Hematopoietic multipotent progenitor cell treated with erythropoietin and hydrocortisone succinate and interleukin-3 and kit ligand, for 8 days (in vitro differentiated cells): ENCODE data around the gene PNKD.
"Not testable (repeated sequence)": the region's sequence is repeated elsewhere in the genome, so short reads cannot be mapped to it uniquely, and the experiment has no call there.

Experiments used
- DNase-seq: peaks from one replicate; pipeline ENCODE4 v3.0.0-alpha.2; 2015

Gene PNKD

DNA sequence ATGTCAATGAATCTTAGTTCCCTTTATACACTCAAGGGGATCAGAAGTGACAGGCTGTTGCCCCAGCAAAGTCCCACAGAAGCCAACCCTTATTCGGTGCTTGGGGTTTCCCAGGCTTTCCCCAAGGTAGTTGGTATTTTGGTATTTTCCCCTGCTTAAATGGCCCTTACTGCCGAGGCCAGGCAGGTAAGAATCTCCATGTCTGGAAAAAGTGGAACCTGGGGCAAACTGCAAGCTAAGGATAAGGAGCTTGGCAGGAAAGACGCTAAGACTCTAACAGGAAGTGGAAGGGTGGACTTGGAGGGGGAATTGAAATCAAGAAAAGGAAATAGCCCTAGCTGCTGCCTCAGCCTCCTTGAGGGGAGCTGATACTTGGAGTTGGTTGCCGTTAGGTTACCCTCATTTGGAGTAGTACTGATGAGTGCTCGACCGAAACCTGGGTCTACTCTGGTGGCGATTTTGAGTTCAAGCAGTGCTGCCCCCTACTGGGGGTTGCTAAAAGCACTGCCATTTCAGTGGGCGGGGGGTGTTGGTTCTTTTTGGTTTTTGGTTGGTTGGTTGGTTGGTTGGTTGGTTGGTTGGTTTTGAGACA, 12.8 kb upstream of the PNKD start:
- DNase-seq: peak; percentile 64

DNA sequence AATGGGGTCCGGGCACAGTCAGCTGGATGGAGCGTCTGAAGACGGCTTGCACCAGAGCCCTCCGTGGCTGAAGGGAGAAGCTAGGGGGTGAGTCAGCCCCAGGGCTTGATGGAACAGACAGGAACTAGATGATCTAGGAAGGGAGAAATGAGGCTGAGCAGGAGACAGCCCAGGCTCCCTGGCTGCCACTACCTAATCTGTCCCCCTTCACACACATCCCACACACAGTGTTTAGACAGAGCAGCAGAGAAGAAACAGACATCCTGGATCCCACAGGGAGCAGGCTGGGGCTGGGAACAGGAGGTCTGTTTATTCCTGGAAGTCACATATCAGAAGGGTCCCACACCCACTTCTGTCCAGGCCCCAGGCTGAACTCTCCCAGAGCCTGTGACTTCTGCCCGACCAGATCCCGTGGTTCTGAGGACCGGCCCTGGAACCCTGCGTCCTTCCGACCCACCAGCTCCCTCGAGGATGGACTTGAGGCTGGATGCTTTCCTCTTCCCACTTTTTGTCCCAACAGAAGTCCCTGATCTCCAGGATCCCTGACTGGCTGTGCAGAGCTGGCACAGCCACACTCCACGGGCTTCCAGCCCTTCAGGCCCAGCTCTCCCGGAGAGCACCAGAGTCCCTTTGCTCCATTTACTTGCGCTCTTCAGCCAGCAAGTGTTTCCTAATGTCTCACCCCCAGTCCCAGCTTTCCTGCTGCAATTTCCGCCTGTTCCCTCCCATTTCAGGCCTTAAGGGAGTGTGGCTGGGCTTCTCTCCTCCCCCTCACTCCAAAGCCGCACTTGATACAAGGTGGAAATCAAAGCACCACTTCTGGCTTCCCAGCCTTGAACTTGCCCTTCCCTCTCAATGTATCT, 11.0 kb upstream of the PNKD start:
- no peak for DNase-seq

- no peak for DNase-seq
These were observed 10.2 kb upstream of the PNKD start for GRCh38 chr2:218260166-218260565.

DNA sequence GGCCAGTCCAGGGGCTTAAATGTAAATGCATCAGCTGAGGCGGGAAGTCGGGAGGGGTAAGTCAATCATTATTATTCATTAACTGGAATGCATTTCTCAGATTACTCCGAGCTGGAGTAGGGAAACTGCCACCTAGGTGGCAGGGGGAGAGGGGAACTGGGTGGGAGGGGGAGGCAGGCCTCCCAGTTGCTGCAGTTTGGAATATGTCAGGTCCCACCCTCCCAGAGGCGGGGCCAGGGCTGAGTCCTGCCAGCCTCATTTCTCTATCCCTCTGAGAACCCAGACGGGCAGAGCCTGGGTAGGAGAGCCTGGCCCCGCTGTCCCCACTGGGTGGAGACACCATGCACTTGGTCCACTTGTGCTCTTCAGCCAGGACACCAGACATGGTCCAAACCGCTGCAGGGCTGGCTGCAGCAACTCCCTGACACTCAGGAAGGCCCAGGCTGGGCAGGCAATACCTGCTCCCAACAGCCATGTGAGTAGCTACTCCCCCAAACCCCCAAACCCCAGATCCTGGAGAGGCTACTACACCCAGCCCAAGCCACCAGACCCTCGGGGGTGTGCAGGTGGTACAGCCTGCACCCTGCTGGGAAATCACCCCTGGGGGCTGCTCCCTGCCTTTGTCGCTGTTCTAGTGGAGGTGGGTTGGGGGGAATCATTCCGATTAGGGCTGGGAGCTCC, 9.4 kb upstream of the PNKD start, which contains the start of gene GPBAR1:
Gene GPBAR1, plus strand, starts transcription at position 274 of the 681 bp plus-strand sequence. CDS start 1,710 bp downstream, outside the sequence.
- DNase-seq: no peak

DNA sequence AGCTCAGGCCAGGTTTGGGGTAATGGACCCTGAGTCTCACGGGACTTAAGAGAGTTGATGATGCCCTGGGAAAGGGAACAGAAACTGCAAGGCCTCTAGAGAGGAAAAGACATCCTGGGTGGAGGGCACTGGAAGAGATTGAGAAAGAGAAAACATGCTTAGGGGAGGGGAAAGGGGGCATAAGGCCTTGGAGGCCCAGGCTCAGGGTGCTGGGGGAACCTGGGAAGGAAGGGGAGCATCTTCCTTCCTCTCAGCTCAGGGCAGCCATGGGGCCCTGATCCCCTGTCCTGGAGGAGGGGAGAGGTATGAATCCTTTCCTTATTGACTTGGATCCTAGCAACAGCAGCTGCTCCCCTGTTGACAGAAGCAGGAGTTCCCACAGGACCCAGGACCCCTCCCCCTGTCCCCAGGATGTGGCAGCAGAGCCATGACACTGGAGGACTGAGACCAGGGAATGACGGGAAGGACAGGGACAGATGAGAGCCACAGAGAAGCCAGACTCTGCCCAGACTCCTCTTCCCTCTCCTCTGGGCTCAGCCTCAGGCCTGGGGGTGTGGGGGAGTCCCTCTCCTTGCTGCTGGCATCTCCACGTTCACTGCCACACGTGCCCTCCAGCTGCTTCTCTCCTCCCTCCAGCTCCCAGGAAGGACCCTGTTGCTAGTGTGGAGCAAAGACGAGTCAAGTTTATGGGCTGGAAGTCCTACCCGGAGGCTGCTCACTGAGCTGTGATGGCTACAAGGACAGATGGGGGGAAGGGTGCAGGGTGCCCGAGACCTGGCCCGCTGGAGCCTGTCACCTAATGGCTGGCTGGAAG, 8.7 kb upstream of the PNKD start:
- no peak for DNase-seq

- DNase-seq: no peak
These were observed 8.1 kb upstream of the PNKD start for GRCh38 chr2:218262237-218262600.

GRCh38 chr2:218262631-218263586, 7.4 kb upstream of the PNKD start:
- DNase-seq: no peak

DNA sequence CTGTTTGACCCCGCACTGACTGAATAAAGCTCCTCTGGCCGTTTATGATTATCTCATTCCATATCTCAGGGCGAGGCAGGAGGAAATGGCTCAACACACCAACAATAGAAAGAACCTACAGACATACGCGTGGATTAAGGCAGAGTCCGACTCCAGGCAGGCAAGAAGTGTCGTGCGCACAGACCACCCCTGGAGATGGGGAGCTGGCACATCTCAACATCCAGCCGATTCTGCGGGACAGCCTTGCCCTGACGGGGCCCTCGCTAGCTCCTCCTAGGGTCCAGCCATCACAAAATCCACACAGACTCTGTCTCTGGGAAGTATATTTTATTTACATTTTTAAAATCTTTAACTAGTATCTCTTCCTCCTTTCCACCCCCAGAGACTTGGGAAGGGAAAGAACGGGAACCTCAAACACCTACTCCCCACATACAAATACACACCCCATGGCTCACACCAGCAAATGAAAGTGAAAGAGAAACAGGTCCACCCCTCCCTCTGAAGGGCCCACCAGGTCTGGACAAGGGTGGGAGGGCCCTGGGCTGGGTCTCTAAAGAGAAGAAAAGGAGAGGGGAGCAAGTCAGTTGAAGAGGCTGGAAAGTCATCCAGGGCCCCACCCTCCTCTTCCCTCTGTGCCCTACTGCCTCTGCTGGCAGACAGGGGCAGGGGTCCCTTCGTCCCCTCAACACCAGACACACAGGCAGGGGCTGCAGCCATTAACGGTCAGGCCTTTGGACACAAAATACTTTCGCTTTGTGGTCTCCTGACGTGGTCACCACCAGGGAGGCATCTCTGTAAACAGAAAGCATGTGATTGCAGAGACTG, 6.3 kb upstream of the PNKD start:
- no peak for DNase-seq

DNA sequence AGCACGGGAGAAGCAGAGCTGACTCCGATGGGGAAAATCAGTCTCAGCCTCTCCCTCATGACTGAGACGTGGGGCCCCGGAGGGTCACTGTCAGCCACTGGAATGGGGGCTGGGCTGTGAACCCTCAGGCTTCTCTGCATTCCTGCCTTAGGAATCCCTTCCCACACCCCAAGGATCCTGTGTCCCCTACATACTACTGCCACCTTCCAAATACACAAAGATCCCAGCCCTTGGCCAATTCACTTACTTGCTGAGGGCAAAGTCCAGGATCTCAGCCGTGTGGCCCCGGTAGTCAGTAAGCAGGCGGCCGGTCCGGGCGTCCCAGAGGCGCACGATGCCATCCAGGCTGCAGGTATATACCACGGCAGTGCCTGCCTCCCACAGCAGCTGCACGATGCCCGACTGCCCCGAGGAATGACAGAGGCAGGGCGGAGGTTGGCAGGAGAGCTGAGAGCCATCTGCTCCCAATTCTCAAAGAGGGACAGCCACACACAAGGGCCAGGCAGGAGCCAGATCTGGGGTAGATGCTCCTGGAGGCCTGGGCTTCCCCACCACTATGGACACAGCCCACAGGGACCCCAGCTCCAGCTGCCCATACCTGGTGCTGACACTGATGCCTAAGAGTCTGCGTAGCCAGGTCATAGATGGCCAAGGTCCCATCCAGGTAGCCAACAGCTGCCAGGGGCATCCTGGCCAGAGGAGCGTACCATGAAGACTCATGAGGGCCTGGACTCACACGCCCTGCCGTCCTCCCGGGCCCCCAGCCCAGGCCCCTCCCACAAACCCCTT, 5.4 kb upstream of the PNKD start:
- DNase-seq: no peak

DNA sequence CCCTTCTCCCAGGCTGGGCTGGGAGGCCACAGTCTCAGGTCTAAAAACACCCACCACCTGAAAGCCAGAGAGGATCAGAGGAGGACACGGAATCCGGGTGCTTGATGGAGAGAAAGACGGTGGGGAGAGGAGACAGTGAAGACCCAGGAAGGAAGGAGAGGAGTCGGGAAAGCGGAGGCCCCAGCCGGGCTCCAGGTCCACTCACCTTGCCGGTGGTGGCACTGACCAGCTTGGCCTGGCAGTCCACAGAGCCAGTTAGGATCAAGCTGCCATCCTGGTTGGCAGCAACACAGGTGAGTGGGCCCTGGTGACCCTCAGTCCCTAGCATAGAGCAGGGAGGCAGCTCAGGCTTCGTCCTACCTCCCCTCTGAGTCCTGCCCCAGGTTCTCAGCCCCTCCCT, 4.7 kb upstream of the PNKD start:
- DNase-seq: no peak

- no peak for DNase-seq
These were observed 3.9 kb upstream of the PNKD start for GRCh38 chr2:218266316-218266979.

DNA sequence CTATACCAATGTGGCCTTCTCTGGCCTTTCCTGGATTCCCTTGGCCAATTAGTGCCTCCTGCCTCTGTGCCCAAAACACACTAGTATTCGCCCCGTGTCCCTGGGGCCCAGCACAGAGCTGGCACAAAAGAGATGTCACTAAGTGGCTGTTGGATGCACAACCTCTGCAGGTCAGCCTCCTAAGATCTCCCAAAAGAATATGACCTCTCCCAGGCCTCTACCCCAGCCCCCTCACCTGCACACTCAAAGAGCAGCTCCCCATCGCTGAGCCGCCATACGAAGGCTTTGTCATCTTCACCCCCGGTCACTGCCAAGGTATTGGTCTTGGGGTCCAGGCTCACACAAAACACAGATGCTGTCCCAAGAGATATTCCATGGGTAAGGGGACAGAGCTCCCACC, 3.1 kb upstream of the PNKD start:
- no peak for DNase-seq

DNA sequence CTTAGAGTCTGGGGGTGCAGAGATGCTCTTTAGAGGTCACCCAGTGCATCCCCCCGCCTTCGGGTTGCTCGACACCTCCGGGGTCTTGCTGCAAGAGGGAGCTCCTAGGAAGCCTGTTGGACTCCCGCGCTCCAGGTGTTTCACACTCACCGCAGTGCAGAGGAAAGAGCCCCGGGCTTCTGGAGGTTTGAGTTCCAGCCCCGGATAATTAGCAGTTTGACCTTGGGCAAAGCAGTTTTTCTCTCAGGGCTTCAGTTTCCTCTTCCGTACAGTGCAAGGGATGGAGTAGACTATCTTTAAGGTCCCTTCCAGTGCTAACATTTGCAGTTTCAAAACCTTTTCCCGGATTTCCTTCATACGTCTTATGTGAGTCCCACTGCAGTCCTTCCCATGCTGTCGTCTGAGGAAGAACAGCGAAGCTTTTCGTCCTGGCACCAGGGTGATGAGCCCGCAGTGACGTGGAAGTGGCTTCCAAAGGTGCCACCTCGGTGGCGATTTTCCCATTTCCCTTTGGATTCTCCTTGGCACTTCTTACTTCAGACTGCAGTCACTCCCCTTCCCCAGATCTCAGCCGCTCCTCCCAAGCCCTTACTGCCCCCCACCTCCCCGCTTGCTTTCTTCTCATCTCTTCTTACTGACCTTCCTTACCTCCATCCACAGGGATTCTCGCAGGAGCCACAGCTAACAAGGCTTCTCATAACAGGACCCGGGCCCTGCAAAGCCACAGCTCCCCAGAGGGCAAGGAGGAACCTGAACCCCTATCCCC, 585 bp downstream of the PNKD start:
- DNase-seq: peak; percentile 32

DNA sequence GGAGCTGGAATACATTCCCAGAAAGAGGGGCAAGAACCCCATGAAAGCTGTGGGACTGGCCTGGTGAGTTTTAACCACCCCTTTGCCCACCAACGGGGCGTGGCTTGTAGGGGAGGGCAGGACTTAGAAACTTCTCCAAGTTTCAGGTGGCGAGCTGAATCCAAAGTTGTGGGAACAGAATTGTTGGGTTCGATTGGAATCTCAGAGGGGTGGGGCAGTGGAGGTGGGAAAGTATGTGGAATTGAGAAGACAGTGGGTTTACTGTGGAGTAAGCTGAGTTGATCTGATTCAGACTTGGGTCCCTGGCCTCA, 1.1 kb downstream of the PNKD start:
- DNase-seq: peak; percentile 24

DNA sequence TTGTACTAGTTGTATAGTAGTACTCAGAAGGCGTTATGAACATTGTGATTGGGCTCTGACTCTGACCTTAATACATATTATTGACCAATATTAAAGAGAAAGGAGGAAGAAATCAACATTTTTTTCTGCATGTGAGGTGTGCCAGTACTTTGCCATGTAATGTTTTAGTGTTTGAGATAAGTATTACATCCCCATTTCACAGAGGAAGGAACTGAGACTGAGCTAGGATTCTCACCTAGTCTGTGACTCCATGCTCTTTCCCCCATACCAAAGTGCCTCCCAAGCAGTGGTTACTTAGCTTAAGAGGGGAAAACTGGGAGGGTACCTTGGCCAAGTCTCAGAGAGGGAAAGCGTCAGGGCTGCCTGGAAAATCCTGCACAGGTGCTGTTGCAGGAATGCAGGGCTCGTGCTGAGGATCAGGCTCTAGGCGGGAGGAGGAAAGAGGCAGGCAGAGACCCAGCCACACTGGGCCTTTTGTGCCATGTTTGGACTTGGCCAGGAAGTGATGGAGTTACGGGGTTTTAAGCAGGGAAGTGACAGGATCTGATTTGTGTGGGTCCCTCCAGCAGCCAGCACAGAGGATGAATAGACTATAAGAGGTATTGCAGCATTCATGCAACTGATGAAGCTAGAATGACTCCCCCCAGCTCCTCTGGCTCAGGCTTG, 1.7 kb downstream of the PNKD start:
- DNase-seq: peak; percentile 18

DNA sequence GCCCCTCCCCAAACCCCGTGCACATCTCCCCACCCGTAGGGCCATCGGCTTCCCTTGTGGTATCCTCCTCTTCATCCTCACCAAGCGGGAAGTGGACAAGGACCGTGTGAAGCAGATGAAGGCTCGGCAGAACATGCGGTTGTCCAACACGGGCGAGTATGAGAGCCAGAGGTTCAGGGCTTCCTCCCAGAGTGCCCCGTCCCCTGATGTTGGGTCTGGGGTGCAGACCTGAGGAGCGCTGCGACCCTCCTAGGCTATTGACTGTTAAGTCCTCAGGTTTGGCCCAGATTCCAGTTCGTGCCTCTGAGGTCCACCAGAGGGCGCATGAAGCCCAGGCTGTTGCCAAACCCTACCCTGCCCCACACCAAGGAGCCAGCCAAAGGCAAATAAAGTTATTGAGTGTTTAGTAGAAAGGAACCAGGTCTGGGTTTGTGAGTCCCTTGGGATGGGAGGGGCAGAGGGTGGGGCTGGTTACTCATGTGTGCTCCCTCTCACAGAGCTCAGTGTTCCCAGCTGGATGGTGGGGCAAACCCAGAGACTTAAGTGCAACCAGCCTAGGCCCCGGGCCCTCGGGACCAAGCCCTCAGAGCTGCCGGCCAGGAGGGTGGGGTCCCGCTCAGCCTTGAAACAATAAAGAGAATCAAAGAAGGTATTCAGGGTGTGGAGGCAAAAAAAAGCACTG, 2.4 kb downstream of the PNKD start:
- DNase-seq: peak; percentile 94

DNA sequence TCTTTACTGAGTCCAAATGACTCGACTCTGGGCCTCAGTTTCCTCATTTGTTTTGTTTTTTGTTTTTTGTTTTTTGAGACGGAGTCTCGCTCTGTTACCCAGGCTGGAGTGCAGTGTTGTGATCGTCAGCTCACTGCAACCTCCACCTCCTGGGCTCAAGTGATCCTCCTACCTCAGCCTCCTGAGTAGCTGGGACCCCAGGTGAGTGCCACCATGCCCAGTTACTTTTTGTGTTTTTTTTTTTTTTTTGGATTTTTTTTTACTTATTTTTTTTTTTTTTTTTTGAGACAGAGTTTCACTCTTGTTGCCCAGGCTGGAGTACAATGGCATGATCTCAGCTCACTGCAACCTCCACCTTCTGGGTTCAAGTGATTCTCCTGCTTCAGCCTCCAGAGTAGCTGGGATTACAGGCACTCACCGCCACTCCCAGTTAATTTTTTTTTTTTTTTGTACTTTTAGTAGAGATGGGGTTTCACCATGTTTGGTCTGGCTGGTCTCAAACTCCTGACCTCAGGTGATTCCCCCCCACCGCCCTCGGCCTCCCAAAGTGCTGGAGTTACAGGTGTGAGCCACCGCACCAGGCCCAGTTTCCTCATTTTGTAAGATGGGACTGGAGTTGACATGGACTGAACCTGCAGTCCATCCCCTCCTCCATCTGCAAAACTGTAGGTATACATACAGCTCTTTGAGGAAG, 3.0 kb downstream of the PNKD start:
- DNase-seq: not testable (repeated sequence)
